LNCaP clone FGC (cell line): Measurements from ENCODE around the gene C3orf38.
A peak's percentile ranks its signal among the peaks of the same experiment; 100 is the strongest.
"Not testable (repeated sequence)": the region's sequence is repeated elsewhere in the genome, so short reads cannot be mapped to it uniquely, and the experiment has no call there.

Experiments
- DNase-seq: peaks from one replicate; pipeline ENCODE4 v3.0.0-alpha.2; 2011; ENCODE audit warnings: low read depth
- H3K4me3 ChIP-seq: 2 replicates; pipeline ENCODE4 v1.5.1; 2011; ENCODE audit warnings: mild to moderate bottlenecking, low read depth, low read length, control low read depth
- CTCF ChIP-seq: IDR thresholded peaks from 2 replicates; pipeline ENCODE4 v1.5.1; 2012; ENCODE audit warnings: mild to moderate bottlenecking; ENCODE audit not compliant: control insufficient read depth, insufficient read depth; ENCODE audit errors: extremely low read depth

Gene C3orf38

GRCh38 chr3:88180398-88180999, 30.7 kb downstream of the C3orf38 start:
- TF ChIP-seq CTCF, result peak; percentile 70
- peak; percentile 46 for DNase-seq
- no peak overlapping the region for H3K4me3 ChIP-seq

GRCh38 chr3:88182165-88182918, 32.6 kb downstream of the C3orf38 start:
- not testable (repeated sequence) for DNase-seq, H3K4me3 ChIP-seq

- no peak for DNase-seq
- no peak for TF ChIP-seq CTCF
- no peak overlapping the region for H3K4me3 ChIP-seq
These were observed 38.7 kb downstream of the C3orf38 start for GRCh38 chr3:88188436-88188835.

- TF ChIP-seq CTCF, result no peak
- peak overlapping the region; percentile 33 for H3K4me3 ChIP-seq
- no peak for DNase-seq
These were observed 39.6 kb downstream of the C3orf38 start for GRCh38 chr3:88189361-88189810.

GRCh38 chr3:88191872-88192409, 42.2 kb downstream of the C3orf38 start:
- H3K4me3 ChIP-seq, result no peak overlapping the region
- no peak for DNase-seq
- TF ChIP-seq CTCF, result no peak

- no peak for DNase-seq
- TF ChIP-seq CTCF, result no peak
- H3K4me3 ChIP-seq, result no peak overlapping the region
These were observed 42.9 kb downstream of the C3orf38 start for GRCh38 chr3:88192631-88193030.

GRCh38 chr3:88195951-88196434, 46.2 kb downstream of the C3orf38 start:
- TF ChIP-seq CTCF, result no peak
- no peak overlapping the region for H3K4me3 ChIP-seq
- DNase-seq, result no peak
